Activated naive CD8-positive, alpha-beta T cell treated with anti-CD3 and anti-CD28 coated beads, Interleukin-2, amount 10 ng/mL, durations not matched to agents 7 days and 5 days (primary cell): Measurements from ENCODE around the gene GPM6B. TPM values are rescaled to one million over a fixed set of nuclear protein-coding genes. Genes with fewer than 3 reads are reported as not detected.
A peak's percentile ranks its signal among the peaks of the same experiment; 100 is the strongest.
"Not testable (repeated sequence)": the region's sequence is repeated elsewhere in the genome, so short reads cannot be mapped to it uniquely, and the experiment has no call there.

Source experiments
- ATAC-seq: fragments of 150-1000 bp; cut with Tn5 transposase; one replicate; pipeline ENCODE4 v1.10.0; 2021; ENCODE audit warnings: low read depth, moderate library complexity
- POLR2A ChIA-PET: fragments of 350-600 bp; sonication (Branson Sonifier 250); formaldehyde crosslinking; loops from one replicate; lab custom pipeline; 2021; ENCODE audit warnings: antibody characterized with exemption; lab: Charles Lee
- DNase-seq: peaks from one replicate; pipeline ENCODE4 v3.0.0; 2021
- H3K27ac Mint-ChIP-seq: one replicate; pipeline ENCODE4 v1.8.0; 2022; ENCODE audit warnings: mild to moderate bottlenecking, mixed read lengths
- H3K27me3 Mint-ChIP-seq: one replicate; pipeline ENCODE4 v1.8.0; 2022; ENCODE audit warnings: mild to moderate bottlenecking, moderate library complexity, mixed read lengths
- H3K36me3 Mint-ChIP-seq: one replicate; pipeline ENCODE4 v1.8.0; 2021; ENCODE audit warnings: mild to moderate bottlenecking, mixed read lengths
- H3K4me1 Mint-ChIP-seq: one replicate; pipeline ENCODE4 v1.8.0; 2021; ENCODE audit warnings: mixed read lengths
- H3K4me3 Mint-ChIP-seq: one replicate; pipeline ENCODE4 v1.8.0; 2022; ENCODE audit warnings: mild to moderate bottlenecking, moderate library complexity, mixed read lengths
- H3K9me3 Mint-ChIP-seq: one replicate; pipeline ENCODE4 v1.8.0; 2021; ENCODE audit warnings: mixed read lengths
- total RNA-seq, 2 experiments: library from RNA; stranded (reverse); gene quantifications; one replicate each; pipeline ENCODE4 v1.2.3, GENCODE V29; 2021

GPM6B gene
- total RNA-seq, 2 experiments from 2014 or later = not detected

DNA sequence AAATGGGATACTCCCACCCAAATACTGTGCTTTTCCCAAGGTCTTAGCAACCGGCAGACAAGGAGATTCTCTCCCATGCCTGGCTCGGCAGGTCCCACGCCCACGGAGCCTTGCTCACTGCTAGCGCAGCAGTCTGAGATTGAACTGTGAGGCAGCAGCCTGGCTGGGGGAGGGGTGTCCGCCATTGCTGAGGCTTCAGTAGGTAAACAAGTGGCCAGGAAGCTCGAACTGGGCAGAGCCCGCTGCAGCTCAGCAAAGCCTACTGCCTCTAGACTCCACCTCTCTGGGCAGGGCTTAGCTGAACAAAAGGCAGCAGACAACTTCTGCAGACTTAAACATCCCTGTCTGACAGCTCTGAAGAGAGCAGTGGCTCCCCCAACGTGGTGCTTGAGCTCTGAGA, 92.0 kb downstream of the GPM6B start:
- Mint-ChIP-seq H3K36me3 (peaks cover 61% of the 10 kb centered on the region), H3K4me1 (peaks cover 25% of the 10 kb centered on the region), H3K27ac (peak overlapping the region; percentile 30)
- H3K9me3 Mint-ChIP-seq, H3K27me3 Mint-ChIP-seq, ATAC-seq, H3K4me3 Mint-ChIP-seq, DNase-seq: not testable (repeated sequence)
- POLR2A ChIA-PET = interaction anchor here (2.1 kb wide), 1 partner anchor 10 kb away, joined by 7 read pairs; the partner anchor contains the start of genes OFD1 and TRAPPC2

DNA sequence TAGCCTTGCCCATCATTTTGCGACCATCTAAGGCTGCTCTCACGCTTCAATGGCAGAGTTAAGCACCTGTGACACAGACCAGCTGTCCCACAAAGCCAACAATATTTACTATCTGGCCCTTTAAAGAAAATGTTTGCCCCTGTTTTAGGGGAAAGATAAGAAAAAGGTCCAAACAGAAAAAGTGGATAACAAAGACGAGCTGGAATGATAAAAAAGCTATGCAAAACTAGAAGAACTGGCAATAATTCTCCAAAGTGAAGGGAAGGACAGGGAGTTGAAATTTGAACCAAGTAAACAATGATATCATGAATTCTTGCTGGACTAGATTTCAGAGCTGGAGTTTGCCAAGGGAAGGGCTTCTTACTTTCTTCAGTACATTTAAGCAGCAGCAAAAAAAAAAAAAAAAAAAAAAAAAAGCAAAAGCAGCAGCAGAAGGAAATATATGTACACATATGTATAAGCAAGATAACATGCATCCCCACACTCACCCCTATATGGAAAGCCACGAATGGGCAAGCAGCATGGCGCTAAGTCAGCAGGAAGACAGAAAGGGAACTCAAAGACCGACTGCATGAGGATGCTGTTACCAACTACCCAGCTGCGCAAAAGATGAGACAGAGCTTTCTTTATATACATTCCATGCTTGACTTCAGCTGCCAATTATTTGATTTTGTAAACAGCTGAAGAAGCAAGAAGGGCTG, 94.9 kb downstream of the GPM6B start:
- peaks cover 46% of the 10 kb centered on the region for H3K36me3 Mint-ChIP-seq
- H3K4me3 Mint-ChIP-seq = no peak overlapping the region
- peak overlapping the region; percentile 48 for H3K27ac Mint-ChIP-seq

DNA sequence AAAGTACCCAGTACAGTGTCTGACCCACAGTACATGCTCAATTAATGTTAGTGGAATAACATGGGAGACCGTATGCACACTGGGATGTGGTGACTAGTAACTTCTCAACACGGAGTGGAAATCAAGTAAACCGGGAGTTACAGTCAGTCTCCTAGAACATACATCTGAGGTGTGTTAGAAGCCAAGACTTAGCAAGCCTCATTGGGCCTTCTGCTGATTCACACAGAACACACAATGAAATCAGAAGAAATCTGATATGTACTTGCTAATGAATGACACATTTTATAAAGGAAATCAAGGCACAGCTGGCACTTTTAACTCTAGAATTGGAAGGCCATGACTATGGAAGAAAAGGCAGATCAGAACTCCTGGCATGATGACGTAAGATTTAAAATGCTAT, 95.5 kb downstream of the GPM6B start:
- peaks cover 42% of the 10 kb centered on the region for H3K36me3 Mint-ChIP-seq
- POLR2A ChIA-PET = interaction anchor here (0.7 to 1.3 kb wide), 2 partner anchors 13 to 307 kb away, joined by 7 to 10 read pairs; partner anchors contain the start of genes OFD1 and TRAPPC2
- H3K27me3 Mint-ChIP-seq = no peaks in the 10 kb centered on the region
- no peak overlapping the region for H3K4me3 Mint-ChIP-seq
- DNase-seq (no peak), ATAC-seq (no peak)
- no peak overlapping the region for H3K27ac Mint-ChIP-seq
- peaks cover 2% of the 10 kb centered on the region for H3K9me3 Mint-ChIP-seq
- H3K4me1 Mint-ChIP-seq = peaks cover 28% of the 10 kb centered on the region

More for the DNA sequence above, 94.9 kb downstream of the GPM6B start:
- H3K27me3 Mint-ChIP-seq = no peaks in the 10 kb centered on the region
- H3K9me3 Mint-ChIP-seq = peaks cover 2% of the 10 kb centered on the region
- H3K4me1 Mint-ChIP-seq = peaks cover 32% of the 10 kb centered on the region
- no peak for ATAC-seq
- no peak for DNase-seq
- POLR2A ChIA-PET = interaction anchor here (0.7 to 1.3 kb wide), 2 partner anchors 13 to 307 kb away, joined by 7 to 10 read pairs; partner anchors contain the start of genes OFD1 and TRAPPC2

Other genes with a start within 250 kb of the GPM6B start
- gene EGFL6, start 247.5 kb downstream of the GPM6B start, total RNA-seq = 10 to 100 TPM; 17.6 to 18.1 TPM
- gene TCEANC, start 164.0 kb downstream of the GPM6B start, total RNA-seq = 1 to 10 TPM; 6.2 TPM
- gene RAB9A, start 128.0 kb downstream of the GPM6B start, total RNA-seq = 10 to 100 TPM; 13.4 to 18.3 TPM
- gene TRAPPC2, start 82.5 kb downstream of the GPM6B start, total RNA-seq = 10 to 100 TPM; 29.9 to 33.0 TPM
- 10 to 100 TPM; 84.9 to 86.1 TPM for gene OFD1, start 82.3 kb downstream of the GPM6B start, total RNA-seq
- gene GEMIN8, start 212.8 kb upstream of the GPM6B start, total RNA-seq = 10 to 100 TPM; 13.4 to 14.3 TPM